ENCODE results near the gene VAMP2.

The VAMP2 gene

GRCh38 chr17:8162997-8163977, 539 bp upstream of the VAMP2 start:
- DNase-seq (ENCODE audit: low read depth): no peak
- H3K4me3 ChIP-seq (ENCODE audit: low read depth, low read length): peak overlapping the region; percentile 74
- no peak for TF ChIP-seq CTCF (IDR thresholded peaks at IDR 0.05; ENCODE audit: insufficient read depth, low read depth, low read length, missing control alignments)

GRCh38 chr17:8161289-8162232, 1.2 kb downstream of the VAMP2 start:
- no peak for TF ChIP-seq CTCF (IDR thresholded peaks at IDR 0.05; ENCODE audit: insufficient read depth, low read depth, low read length, missing control alignments)
- peak overlapping the region; percentile 78 for H3K4me3 ChIP-seq (ENCODE audit: low read depth, low read length)
- DNase-seq (ENCODE audit: low read depth): no peak

- TF ChIP-seq CTCF (IDR thresholded peaks at IDR 0.05; ENCODE audit: insufficient read depth, low read depth, low read length, missing control alignments): no peak
- no peak overlapping the region for H3K4me3 ChIP-seq (ENCODE audit: low read depth, low read length)
These were observed 2.0 kb downstream of the VAMP2 start for GRCh38 chr17:8160741-8161221.

DNA sequence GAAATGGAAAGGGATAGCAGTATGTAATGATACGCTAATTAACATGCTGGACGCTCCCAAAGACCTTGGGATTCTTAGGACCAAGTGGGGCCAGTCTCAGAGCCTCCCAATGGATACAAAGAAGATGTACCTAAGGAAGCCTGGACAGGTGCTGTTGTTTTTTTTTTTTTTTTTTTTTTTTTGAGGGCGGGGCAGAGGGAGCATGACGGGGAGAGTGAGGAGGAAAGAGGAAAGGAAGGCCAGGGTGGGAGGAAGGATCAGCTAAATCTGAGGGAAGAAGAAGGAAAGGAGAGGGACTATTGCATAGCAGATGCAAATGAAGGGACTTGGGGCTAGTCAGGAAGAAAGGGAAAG, 2.5 kb downstream of the VAMP2 start:
- no peak for DNase-seq (ENCODE audit: low read depth)
- H3K4me3 ChIP-seq (ENCODE audit: low read depth, low read length): no peak overlapping the region
- TF ChIP-seq CTCF (IDR thresholded peaks at IDR 0.05; ENCODE audit: insufficient read depth, low read depth, low read length, missing control alignments): no peak

More at GRCh38 chr17:8160741-8161221, 2.0 kb downstream of the VAMP2 start:
- DNase-seq (ENCODE audit: low read depth): no peak

GRCh38 chr17:8159459-8160223, 3.1 kb downstream of the VAMP2 start:
- no peak overlapping the region for H3K4me3 ChIP-seq (ENCODE audit: low read depth, low read length)
- no peak for DNase-seq (ENCODE audit: low read depth)
- no peak for TF ChIP-seq CTCF (IDR thresholded peaks at IDR 0.05; ENCODE audit: insufficient read depth, low read depth, low read length, missing control alignments)

DNA sequence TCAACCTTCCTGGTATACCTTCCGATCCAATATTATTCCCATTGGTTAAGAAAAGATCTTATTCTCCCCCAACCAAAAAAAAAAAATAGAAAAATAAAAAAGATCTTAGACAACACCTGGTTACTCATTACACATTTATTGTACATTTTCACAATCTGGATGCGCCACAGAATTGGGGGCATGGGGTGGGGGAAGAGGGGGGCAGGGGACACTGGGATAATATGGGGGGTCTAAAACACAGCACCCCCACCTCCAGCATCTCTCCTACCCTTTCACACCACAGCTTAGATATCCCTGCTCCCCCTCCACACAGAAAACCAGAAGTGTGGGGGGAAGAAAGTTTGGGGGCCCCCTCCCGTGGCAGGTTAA, 3.7 kb downstream of the VAMP2 start:
- TF ChIP-seq CTCF (IDR thresholded peaks at IDR 0.05; ENCODE audit: insufficient read depth, low read depth, low read length, missing control alignments): no peak
- no peak for DNase-seq (ENCODE audit: low read depth)
- no peak overlapping the region for H3K4me3 ChIP-seq (ENCODE audit: low read depth, low read length)

Data from GM12865 (cell line).